ENCODE measurements around the gene MX2.
"Not testable (repeated sequence)": the region's sequence is repeated elsewhere in the genome, so short reads cannot be mapped to it uniquely, and the experiment has no call there.

Gene MX2

DNA sequence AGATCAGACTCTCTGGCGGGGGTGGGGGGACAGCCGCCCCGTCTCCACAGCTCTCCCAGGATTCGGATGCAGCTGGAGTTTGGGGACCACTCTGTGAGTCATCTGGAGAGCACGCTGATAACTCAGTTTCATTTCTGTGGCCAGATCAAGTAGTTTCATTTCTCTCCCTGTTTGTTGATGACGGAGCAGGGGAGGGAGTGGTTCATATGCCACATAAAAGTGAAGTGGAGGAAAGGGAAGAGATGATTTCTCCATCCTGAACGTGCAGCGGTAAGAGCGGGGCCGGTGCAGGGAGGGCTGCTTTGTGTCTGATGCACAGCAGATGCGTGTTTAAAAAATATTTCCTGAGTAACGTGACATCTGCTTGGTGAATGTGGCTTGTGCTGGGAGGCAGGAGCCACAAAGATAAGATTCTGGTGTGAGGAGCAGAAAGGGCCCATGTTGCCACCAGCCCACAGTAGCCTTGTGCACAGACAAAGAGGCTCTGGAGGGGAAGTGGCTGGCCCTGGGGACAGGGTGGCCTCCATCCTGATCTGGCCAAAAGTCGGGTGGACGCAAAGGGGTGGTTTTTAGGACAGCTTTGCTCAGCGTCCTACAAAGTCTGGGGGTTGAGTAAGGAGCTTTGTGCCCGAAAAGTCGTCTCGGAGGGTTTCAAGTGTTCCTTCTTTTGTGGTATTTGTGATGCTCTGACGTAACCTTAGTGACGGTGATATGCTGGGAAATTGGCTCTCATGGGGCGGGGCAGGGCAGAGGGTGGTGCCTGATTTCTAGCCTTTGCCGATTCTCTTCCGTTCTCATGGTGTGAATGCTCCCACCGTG is at the start of gene MX2:
MX2 (plus strand) TSS at position 242 of the 819 bp plus-strand sequence. CDS start 14,880 bp downstream, outside the sequence.
- DNase-seq = peak; percentile 45

DNA sequence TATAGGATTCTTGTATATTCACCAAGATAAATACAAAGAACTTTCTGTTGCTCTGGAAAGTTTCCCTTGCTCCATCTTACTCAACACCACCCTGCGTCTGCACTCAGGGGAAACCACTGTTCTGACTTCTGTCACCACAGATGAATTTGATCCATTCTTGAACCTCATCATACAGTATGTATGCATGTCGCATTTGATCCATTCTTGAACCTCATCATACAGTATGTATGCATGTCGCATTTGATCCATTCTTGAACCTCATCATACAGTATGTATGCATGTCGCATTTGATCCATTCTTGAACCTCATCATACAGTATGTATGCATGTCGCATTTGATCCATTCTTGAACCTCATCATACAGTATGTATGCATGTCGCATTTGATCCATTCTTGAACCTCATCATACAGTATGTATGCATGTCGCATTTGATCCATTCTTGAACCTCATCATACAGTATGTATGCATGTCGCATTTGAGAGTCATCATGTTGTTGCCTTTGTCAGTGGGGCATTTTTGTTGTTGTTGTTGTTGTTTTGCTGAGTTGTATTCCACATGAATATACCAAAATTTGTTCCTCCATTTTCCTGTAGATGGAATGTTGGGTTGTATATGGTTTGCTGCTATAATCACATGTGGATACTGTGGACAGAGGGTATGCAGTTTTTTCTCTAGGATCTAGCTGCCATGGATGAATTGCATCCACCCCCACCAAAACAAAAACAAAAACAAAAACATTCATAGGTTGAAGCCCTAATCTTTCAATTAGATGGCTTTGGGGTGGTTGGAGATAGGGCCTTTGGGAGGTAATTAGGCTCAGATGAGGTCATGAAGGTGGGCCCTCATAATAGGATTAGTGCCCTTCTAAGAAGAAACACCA is 48.3 kb upstream of the MX2 start:
- DNase-seq = not testable (repeated sequence)

GRCh38 chr21:41315726-41316125 is 46.1 kb upstream of the MX2 start:
- no peak for DNase-seq

GRCh38 chr21:41316200-41317062 is 45.4 kb upstream of the MX2 start, which contains the start of gene FAM3B:
Gene FAM3B, plus strand, starts transcription at chr21:41316801. Its CDS starts 79 bp downstream, at chr21:41316880.
- DNase-seq = no peak

DNA sequence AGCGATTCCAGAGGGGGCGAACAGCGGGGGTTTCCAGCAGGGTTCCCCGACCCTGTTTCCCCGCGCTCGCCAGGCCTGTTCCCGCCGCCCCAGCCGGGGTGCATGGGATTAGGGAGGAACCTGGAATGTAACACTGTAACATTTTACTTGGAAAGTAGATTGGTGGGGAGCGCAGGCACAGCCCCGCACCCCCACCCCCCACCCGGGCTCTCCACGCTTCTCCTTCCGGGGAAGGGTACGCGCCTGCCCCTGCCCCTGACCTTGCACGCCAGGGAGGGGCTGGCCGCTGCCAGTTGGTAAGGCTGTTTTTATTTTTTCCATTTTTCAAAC is 44.8 kb upstream of the MX2 start:
- DNase-seq = no peak

DNA sequence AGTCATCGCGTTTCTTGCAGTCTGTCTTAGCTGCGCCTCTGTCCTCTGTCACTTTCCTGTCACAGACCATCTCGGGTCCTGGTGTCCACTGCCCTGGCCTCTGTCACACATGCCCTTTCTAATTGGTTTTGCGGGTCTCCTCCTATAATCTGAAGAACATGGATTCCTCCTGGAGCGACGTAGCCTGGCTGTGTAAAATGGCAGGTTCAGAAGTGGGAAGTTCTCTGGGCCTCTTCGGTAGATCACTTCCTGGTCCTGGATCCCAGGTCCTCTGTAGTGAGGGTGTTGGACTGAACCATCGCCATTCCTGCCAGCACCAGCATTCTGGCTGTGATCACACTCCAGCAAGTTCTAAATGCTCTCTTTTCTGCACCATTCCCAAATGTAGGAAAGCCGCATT is 44.4 kb upstream of the MX2 start:
- no peak for DNase-seq

DNA sequence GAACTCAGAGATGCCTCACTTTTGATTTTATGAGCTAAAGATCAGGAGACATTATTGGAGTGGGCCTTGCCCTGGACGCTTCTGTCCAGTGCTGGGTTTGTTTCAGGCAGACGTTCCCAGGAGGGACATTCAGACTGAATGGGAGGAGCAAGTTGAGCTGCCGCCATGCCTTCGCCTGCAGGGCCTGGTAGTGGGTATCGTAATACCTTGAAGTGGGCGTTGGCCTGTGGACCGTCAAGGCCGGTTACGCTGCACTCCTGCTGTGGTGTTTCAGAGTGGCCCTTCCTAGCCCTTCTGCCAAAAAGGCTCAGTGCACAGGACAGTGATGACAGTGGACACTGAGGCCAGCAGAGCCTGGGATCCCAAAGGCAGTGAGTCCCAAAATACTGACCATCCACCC is 43.6 kb upstream of the MX2 start:
- DNase-seq = no peak

DNA sequence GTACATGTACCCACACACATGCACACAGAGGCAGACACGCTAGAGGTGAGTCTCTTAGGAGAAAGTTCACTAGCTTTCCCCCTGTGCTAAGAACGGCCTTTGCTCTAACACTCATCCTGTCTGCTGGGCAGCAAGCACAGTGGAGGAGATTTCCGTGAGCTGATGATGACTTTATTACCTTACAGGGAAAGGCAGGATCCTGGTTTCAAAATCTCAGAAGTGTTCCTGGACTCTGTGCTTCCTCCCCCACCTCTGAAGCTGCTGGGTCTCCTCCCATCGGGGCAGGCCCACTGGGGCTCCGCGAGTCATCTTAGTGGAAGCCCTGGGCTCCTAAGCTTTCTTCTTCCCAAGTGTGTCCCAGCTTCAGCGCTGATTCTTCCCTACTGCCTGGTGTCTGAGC is 42.6 kb upstream of the MX2 start:
- DNase-seq = no peak

- no peak for DNase-seq
Measured at GRCh38 chr21:41321211-41321907, 40.5 kb upstream of the MX2 start.

DNA sequence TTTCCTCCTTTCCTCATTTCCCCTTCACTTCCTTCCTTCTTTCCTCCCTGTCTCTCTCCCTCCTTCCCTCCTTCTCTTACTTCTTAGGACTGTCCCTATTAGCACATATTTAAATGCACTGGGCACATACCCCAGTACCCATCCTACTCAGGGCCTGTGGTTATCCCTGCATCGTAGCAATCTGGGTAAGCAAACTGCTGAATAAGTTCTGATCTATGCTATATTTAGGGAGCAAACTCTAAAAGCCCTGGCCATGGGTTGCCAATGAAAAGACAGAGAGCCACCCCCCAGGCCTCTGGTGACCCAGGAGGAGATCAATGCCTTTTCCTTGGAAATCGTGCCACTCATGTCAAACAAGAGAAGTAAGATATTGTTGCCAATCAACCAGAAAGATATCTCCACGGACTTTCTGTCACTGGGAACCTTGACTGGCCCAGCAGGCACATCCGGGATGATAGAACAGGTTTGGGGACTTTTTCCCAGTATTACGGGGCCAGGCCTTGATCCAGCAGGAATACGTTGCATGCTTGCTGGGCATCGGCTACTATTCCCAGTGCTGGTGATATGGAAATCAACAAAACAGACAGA is 39.8 kb upstream of the MX2 start:
- DNase-seq = no peak

- DNase-seq = no peak
Measured at GRCh38 chr21:41322496-41323382, 39.1 kb upstream of the MX2 start.

GRCh38 chr21:41325138-41325912 is 36.5 kb upstream of the MX2 start:
- no peak for DNase-seq

DNA sequence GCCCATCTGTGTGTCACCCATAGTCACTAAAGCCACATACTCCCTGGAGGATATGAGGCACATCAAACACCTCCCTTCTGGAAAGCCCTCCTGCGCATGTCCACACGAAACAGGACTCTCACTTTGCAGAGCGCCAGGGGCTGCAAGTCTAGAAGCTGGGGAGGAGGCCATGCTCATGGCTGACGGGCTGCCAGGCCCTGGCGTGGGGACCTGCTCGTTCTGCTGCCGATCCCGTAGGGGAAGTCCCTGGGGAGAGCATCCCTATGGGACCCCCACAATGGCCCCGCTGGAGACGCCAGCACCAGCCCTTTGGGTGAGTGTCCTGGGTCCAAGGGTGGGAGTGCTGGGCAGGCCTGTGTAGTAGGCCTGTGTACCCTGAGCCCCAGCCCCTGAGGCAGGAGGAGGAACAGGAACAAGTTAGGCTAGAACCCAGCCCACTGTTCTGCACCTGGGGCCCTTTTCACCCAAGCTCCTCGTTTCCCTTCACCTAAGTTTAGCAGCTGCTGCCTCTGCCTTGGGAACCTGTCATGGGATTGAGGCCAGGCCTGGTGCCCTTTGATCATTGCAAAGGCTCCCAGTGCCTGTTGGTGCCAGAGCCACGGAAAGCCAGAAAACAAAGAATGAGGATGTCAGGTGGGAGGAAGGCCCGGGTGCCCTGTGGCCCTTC is 35.3 kb upstream of the MX2 start:
- no peak for DNase-seq

DNA sequence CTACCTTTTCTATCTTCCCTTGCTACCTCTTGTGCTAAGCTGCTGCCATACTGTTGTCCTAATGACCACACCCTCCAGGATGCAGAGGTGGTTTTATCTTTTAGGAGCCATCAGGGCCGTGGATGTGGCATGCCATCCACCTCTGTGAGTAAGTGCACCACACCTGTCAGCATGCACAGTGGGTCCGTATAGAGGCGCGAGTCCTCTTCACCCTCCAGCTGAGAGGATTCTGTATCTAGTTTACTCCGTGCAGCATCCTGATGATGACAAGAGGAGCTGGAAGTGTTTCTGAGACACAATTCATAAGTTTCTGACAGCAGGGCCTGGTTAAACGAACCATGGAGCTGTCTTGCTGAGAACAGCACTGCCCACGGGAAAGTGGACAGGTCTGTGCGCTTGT is 34.1 kb upstream of the MX2 start:
- no peak for DNase-seq

DNA sequence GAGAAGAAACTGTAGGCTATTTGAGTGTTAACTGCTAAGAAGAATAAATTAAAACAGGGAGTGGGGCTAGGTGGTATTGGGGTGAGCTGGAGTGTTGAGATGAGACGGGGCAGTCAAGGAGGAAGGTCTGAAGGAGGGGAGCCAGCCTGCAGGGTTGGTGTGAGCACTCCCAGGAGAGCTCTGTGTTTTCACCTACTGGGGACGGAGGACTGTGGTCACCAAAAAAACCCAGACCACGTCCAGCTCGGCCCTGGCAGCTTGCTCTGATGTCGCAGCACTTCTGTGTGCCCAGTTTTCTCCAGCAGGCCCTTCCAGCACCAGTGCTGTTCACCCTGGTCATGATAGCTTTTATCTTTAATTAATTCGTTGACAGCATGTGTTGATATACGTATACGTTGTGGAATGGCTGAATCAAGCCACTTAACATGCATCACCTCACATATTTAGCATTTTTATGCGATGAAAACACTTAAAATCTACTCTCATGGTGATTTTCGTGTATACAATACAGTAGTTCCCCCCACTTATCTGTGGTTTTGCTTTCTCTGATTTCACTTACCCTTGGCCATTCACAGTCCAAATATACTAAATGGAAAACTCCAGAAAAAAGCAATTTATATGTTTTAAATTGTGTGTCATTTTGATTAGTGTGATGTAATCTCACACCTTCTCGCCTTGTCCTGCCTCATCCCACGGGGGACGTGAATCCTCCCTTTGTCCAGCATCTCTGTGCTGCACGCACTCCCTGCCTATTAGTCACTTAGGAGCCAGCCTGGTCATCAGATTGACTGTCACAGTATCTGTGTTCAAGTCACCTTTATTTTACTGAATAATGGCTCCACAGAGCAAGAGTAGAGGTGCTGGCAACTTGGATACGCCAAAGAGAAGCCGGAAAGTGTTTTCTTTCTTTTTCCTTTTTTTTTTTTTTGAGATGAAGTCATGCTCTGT is 32.9 kb upstream of the MX2 start:
- DNase-seq = no peak

DNA sequence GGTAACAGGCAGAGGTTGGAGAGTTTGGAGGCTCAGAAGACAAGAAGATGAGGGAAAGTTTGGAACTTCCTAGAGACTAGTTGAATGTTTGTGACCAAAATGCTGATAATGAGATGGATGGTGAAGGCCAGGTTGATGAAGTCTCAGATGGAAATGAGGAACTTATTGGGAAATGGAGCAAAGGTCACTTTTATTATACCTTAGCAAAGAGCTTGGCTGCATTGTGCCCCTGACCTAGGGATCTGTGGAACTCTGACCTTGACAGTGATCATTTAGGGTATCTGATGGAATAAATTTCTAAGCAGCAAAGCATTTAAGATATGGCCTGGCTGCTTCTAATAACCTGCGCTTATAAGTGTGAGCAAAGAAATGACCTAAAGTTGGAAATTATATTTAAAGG is 28.1 kb upstream of the MX2 start:
- DNase-seq = no peak

GRCh38 chr21:41337515-41337914 is 24.3 kb upstream of the MX2 start:
- DNase-seq = no peak

- no peak for DNase-seq
Measured at GRCh38 chr21:41338455-41338854, 23.4 kb upstream of the MX2 start.

All from hematopoietic multipotent progenitor cell treated with erythropoietin and hydrocortisone succinate and interleukin-3 and kit ligand, for 8 days (in vitro differentiated cells).